ENCODE data around the gene TPM4. TPM values are rescaled to one million over a fixed set of nuclear protein-coding genes. Genes with fewer than 3 reads are reported as not detected.

The TPM4 gene
- polyA plus RNA-seq, 1 donor from 2014 or later, result 119 TPM

DNA sequence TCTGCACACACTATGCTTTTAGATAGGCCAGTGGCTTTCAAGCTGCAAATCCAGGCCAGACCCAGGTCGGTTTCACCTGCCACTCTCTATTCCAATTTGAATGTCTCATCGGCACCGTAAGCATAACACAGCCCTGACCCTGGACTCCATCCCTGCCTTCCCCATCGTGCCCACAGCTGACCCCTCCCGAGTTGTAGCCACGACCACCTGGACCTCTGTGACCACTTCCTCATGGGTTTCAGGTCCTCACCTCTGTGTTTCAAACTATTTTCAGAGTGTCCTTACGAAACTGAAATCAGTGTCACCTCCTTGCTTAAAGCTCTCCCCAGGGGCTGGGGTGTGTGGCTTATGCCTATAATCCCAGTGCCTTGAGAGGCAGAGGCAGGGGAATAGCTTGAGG is 58.2 kb downstream of the TPM4 start:
- TF ChIP-seq MXI1 (conservative IDR thresholded peaks at IDR 0.05; ENCODE audit: poor library complexity, severe bottlenecking) (no peak), EP300 (conservative IDR thresholded peaks at IDR 0.05; ENCODE audit: poor library complexity, severe bottlenecking) (no peak), EZH2 (IDR thresholded peaks at IDR 0.05; ENCODE audit: borderline replicate concordance, insufficient read depth, low read length, poor library complexity, severe bottlenecking) (no peak), SMC3 (conservative IDR thresholded peaks at IDR 0.05; ENCODE audit: poor library complexity) (no peak), TAF1 (IDR thresholded peaks at IDR 0.05; ENCODE audit: low read depth) (no peak), POLR2AphosphoS5 (IDR thresholded peaks at IDR 0.05) (no peak), RAD21 (conservative IDR thresholded peaks at IDR 0.05) (no peak)
- TF ChIP-seq, protein P1, sequence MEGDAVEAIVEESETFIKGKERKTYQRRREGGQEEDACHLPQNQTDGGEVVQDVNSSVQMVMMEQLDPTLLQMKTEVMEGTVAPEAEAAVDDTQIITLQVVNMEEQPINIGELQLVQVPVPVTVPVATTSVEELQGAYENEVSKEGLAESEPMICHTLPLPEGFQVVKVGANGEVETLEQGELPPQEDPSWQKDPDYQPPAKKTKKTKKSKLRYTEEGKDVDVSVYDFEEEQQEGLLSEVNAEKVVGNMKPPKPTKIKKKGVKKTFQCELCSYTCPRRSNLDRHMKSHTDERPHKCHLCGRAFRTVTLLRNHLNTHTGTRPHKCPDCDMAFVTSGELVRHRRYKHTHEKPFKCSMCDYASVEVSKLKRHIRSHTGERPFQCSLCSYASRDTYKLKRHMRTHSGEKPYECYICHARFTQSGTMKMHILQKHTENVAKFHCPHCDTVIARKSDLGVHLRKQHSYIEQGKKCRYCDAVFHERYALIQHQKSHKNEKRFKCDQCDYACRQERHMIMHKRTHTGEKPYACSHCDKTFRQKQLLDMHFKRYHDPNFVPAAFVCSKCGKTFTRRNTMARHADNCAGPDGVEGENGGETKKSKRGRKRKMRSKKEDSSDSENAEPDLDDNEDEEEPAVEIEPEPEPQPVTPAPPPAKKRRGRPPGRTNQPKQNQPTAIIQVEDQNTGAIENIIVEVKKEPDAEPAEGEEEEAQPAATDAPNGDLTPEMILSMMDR (IDR thresholded peaks at IDR 0.05; ENCODE audit: poor library complexity, severe bottlenecking), result no peak
- TF ChIP-seq, protein P2, sequence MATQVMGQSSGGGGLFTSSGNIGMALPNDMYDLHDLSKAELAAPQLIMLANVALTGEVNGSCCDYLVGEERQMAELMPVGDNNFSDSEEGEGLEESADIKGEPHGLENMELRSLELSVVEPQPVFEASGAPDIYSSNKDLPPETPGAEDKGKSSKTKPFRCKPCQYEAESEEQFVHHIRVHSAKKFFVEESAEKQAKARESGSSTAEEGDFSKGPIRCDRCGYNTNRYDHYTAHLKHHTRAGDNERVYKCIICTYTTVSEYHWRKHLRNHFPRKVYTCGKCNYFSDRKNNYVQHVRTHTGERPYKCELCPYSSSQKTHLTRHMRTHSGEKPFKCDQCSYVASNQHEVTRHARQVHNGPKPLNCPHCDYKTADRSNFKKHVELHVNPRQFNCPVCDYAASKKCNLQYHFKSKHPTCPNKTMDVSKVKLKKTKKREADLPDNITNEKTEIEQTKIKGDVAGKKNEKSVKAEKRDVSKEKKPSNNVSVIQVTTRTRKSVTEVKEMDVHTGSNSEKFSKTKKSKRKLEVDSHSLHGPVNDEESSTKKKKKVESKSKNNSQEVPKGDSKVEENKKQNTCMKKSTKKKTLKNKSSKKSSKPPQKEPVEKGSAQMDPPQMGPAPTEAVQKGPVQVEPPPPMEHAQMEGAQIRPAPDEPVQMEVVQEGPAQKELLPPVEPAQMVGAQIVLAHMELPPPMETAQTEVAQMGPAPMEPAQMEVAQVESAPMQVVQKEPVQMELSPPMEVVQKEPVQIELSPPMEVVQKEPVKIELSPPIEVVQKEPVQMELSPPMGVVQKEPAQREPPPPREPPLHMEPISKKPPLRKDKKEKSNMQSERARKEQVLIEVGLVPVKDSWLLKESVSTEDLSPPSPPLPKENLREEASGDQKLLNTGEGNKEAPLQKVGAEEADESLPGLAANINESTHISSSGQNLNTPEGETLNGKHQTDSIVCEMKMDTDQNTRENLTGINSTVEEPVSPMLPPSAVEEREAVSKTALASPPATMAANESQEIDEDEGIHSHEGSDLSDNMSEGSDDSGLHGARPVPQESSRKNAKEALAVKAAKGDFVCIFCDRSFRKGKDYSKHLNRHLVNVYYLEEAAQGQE (IDR thresholded peaks at IDR 0.05; ENCODE audit: borderline replicate concordance), result no peak
- no peaks in the 10 kb centered on the region for H3K9me3 ChIP-seq (ENCODE audit: low read length)
- H3K27ac ChIP-seq (ENCODE audit: low read length), result no peak overlapping the region
- H3K27me3 ChIP-seq (ENCODE audit: insufficient read depth, low read depth, low read length), result no peaks in the 10 kb centered on the region
- H2AFZ ChIP-seq (ENCODE audit: low read depth, low read length), result no peak overlapping the region
- H3K36me3 ChIP-seq (ENCODE audit: insufficient read depth, low read length), result no peaks in the 10 kb centered on the region
- H3K9me2 ChIP-seq (ENCODE audit: insufficient read depth, low read length), result no peaks in the 10 kb centered on the region
- no peaks in the 10 kb centered on the region for H4K20me1 ChIP-seq (ENCODE audit: insufficient read depth)
- H3K9ac ChIP-seq (ENCODE audit: low read length), result no peak overlapping the region
- H3K4me2 ChIP-seq (ENCODE audit: low read length), result no peak overlapping the region
- H3K4me3 ChIP-seq (ENCODE audit: low read length), result no peak overlapping the region
- H3K79me2 ChIP-seq (replicated peaks; ENCODE audit: insufficient read depth, low read length), result no peaks in the 10 kb centered on the region
- no peaks in the 10 kb centered on the region for H3F3A ChIP-seq (ENCODE audit: insufficient read depth, low read length, poor library complexity, severe bottlenecking)

DNA sequence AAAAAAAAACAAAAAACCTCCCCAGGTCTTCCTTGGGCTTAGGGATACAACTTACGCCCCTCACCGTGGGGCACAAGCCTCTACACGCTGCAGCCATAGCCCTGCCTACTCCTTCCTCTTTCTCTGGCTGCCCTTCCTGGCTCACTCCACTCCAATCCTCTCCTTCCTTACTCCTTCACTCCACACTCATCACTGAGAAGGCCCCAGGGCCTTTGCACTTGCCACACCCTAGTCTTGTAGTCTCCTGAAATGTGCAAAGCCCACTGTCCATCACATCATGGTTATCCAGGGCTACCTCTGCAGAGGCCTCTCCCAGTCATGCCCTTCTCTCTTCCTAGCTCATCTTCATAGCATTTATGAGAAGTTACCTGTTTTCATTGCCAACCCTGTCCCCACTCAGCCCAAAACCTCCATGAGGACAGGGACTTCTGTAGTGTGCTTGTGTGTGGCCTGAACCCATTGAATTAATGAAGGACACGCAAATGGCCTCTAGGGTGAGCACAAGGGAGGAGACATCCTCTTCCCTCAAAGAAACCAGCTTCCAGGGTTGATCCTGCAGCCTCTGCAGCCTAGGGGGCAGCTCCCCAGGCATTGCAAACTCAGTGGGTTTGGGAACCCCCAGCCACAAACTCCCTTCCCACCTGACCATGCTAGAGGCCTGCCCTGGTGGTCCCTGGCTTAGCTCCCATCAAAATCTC is 59.3 kb downstream of the TPM4 start:
- Histone ChIP-seq H3K4me2 (ENCODE audit: low read length) (no peak overlapping the region), H3K79me2 (replicated peaks; ENCODE audit: insufficient read depth, low read length) (no peaks in the 10 kb centered on the region), H3K27ac (ENCODE audit: low read length) (no peak overlapping the region), H3K27me3 (ENCODE audit: insufficient read depth, low read depth, low read length) (no peaks in the 10 kb centered on the region), H3K9ac (ENCODE audit: low read length) (no peak overlapping the region), H3K4me3 (ENCODE audit: low read length) (no peak overlapping the region), H2AFZ (ENCODE audit: low read depth, low read length) (no peak overlapping the region), H3K9me3 (ENCODE audit: low read length) (no peaks in the 10 kb centered on the region), H3K36me3 (ENCODE audit: insufficient read depth, low read length) (no peaks in the 10 kb centered on the region), H3F3A (ENCODE audit: insufficient read depth, low read length, poor library complexity, severe bottlenecking) (no peaks in the 10 kb centered on the region), H3K9me2 (ENCODE audit: insufficient read depth, low read length) (no peaks in the 10 kb centered on the region), H4K20me1 (ENCODE audit: insufficient read depth) (no peaks in the 10 kb centered on the region)
- TF ChIP-seq RAD21 (conservative IDR thresholded peaks at IDR 0.05) (no peak), EP300 (conservative IDR thresholded peaks at IDR 0.05; ENCODE audit: poor library complexity, severe bottlenecking) (no peak), POLR2AphosphoS5 (IDR thresholded peaks at IDR 0.05) (no peak), EZH2 (IDR thresholded peaks at IDR 0.05; ENCODE audit: borderline replicate concordance, insufficient read depth, low read length, poor library complexity, severe bottlenecking) (no peak), TAF1 (IDR thresholded peaks at IDR 0.05; ENCODE audit: low read depth) (no peak), SMC3 (conservative IDR thresholded peaks at IDR 0.05; ENCODE audit: poor library complexity) (no peak), MXI1 (conservative IDR thresholded peaks at IDR 0.05; ENCODE audit: poor library complexity, severe bottlenecking) (no peak)
- TF ChIP-seq, protein P1 (IDR thresholded peaks at IDR 0.05; ENCODE audit: poor library complexity, severe bottlenecking), result no peak
- TF ChIP-seq, protein P2 (IDR thresholded peaks at IDR 0.05; ENCODE audit: borderline replicate concordance), result no peak
